ENCODE measurements around the gene SLC16A14.

DNA sequence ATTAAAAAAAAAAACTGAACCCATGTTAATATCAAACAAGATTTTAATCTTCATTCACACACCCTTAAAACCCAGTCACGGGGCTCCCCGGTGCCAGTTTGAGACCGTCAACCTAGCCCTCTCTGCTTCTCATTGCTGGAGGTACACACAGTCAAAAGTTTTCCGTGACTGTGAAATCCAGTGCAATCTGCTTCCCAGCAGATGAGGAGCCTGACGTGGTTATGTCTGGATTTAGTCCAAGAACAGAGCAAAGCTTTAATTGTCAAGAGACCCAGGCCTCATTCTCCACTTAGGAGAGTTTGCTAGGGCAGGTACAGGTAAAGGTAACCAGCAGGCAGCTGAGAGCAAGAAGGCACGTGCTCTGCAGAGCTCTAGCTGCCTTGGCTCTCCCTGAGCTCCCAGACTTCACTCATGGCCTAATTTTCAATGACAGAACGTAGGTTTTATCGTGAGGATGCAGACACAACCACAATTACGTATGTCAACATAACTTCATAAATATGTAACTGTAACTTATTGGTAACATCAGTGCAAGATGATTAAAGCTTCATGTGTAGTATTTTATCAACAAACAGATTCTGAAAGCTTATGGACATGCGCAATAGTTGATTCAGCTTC is 56.3 kb downstream of the SLC16A14 start:
- TF ChIP-seq ZNF274 (IDR thresholded peaks at IDR 0.05; ENCODE audit: low read depth, low read length) (no peak), YY1 (IDR thresholded peaks at IDR 0.05; ENCODE audit: insufficient read depth, insufficient read length) (no peak), SUZ12 (IDR thresholded peaks at IDR 0.05; ENCODE audit: extremely low read depth, insufficient read depth, insufficient read length) (no peak)

All from NT2/D1 (cell line).